Trophoblast cell (in vitro differentiated cells and primary cell): ENCODE measurements around the gene ZNF598.
A peak's percentile ranks its signal among the peaks of the same experiment; 100 is the strongest.

Source experiments
- DNase-seq, 2 donors: peaks; one replicate each; pipeline ENCODE4 v3.0.0-alpha.2; 2016
- H2AFZ ChIP-seq: 2 replicates; pipeline ENCODE4 v1.6.1; 2013; ENCODE audit warnings: low read length, moderate library complexity, mild to moderate bottlenecking; ENCODE audit not compliant: insufficient read depth, poor library complexity
- H2AK5ac ChIP-seq: 2 replicates; pipeline ENCODE4 v1.6.1; 2013; ENCODE audit warnings: mild to moderate bottlenecking, low read length
- H2BK120ac ChIP-seq: 2 replicates; pipeline ENCODE4 v1.6.1; 2013; ENCODE audit warnings: low read length, mild to moderate bottlenecking, moderate library complexity; ENCODE audit not compliant: insufficient read depth, poor library complexity
- H2BK12ac ChIP-seq: 2 replicates; pipeline ENCODE4 v1.6.1; 2013; ENCODE audit warnings: mild to moderate bottlenecking, low read length, moderate library complexity
- H2BK5ac ChIP-seq: 2 replicates; pipeline ENCODE4 v1.6.1; 2013; ENCODE audit warnings: low read length, low read depth, moderate library complexity, mild to moderate bottlenecking; ENCODE audit not compliant: poor library complexity
- H3K14ac ChIP-seq: 2 replicates; pipeline ENCODE4 v1.6.1; 2013; ENCODE audit warnings: mild to moderate bottlenecking, low read length
- H3K18ac ChIP-seq: 2 replicates; pipeline ENCODE4 v1.6.1; 2013; ENCODE audit warnings: mild to moderate bottlenecking, low read length
- H3K23ac ChIP-seq: 2 replicates; pipeline ENCODE4 v1.6.1; 2013; ENCODE audit warnings: low read length
- H3K27ac ChIP-seq: 2 replicates; pipeline ENCODE4 v1.5.1; 2013; ENCODE audit warnings: low read depth, mild to moderate bottlenecking, inconsistent platforms, low read length, moderate library complexity
- H3K27me3 ChIP-seq: 2 replicates; pipeline ENCODE4 v1.6.1; 2013; ENCODE audit warnings: inconsistent platforms, mild to moderate bottlenecking, low read length, moderate library complexity; ENCODE audit not compliant: insufficient read depth
- H3K36me3 ChIP-seq, 2 experiments: 1 replicate in 1 of 2; 2 replicates in 1 of 2; pipeline ENCODE4 v1.6.1; 2013; ENCODE audit warnings: low read length in 2 of 2, mild to moderate bottlenecking in 2 of 2, moderate library complexity in 1 of 2; ENCODE audit not compliant: insufficient read depth in 2 of 2, control insufficient read depth in 1 of 2
- H3K4ac ChIP-seq: 2 replicates; pipeline ENCODE4 v1.6.1; 2013; ENCODE audit warnings: low read depth, mild to moderate bottlenecking, low read length, moderate library complexity
- H3K4me1 ChIP-seq, 2 experiments: 1 replicate in 1 of 2; 2 replicates in 1 of 2; pipeline ENCODE4 v1.6.1; 2013; ENCODE audit warnings: low read length in 2 of 2, mild to moderate bottlenecking in 2 of 2, moderate library complexity in 1 of 2; ENCODE audit not compliant: insufficient read depth in 2 of 2, control insufficient read depth in 1 of 2
- H3K4me2 ChIP-seq: 2 replicates; pipeline ENCODE4 v1.6.1; 2013; ENCODE audit warnings: inconsistent platforms, mild to moderate bottlenecking, low read length, moderate library complexity
- H3K4me3 ChIP-seq: 2 replicates; pipeline ENCODE4 v1.5.1; 2013; ENCODE audit warnings: mild to moderate bottlenecking, low read depth, low read length, inconsistent platforms
- H3K79me1 ChIP-seq: one replicate; pipeline ENCODE4 v1.6.1; 2013; ENCODE audit warnings: low read length
- H3K79me2 ChIP-seq: 2 replicates; pipeline ENCODE4 v1.6.1; 2013; ENCODE audit warnings: low read length, mild to moderate bottlenecking; ENCODE audit not compliant: control insufficient read depth, insufficient read depth, poor library complexity
- H3K9ac ChIP-seq: 2 replicates; pipeline ENCODE4 v1.6.1; 2013; ENCODE audit warnings: mild to moderate bottlenecking, low read length
- H3K9me3 ChIP-seq: 2 replicates; pipeline ENCODE4 v1.6.1; 2013; ENCODE audit warnings: low read depth, mild to moderate bottlenecking, control low read depth, inconsistent platforms, low read length; ENCODE audit not compliant: insufficient read depth
- H4K12ac ChIP-seq: 2 replicates; pipeline ENCODE4 v1.6.1; 2013; ENCODE audit warnings: low read depth, mild to moderate bottlenecking, low read length, moderate library complexity
- H4K8ac ChIP-seq: 2 replicates; pipeline ENCODE4 v1.6.1; 2013; ENCODE audit warnings: low read depth, mild to moderate bottlenecking, low read length, moderate library complexity
- H4K91ac ChIP-seq: one replicate; pipeline ENCODE4 v1.6.1; 2013; ENCODE audit warnings: low read depth, mild to moderate bottlenecking, low read length, moderate library complexity
- WGBS: extraction: QIAGEN DNeasy Blood & Tissue Kit; methylation state at CpG from one replicate; pipeline ENCODE4 v1.1.7; 2013; ENCODE audit warnings: missing lambda C conversion rate; ENCODE audit not compliant: insufficient read length, insufficient coverage; ENCODE audit errors: extremely low coverage; 5-methylcytosine and 5-hydroxymethylcytosine counted together

Gene ZNF598

GRCh38 chr16:2007081-2007836 is 2.4 kb downstream of the ZNF598 start:
- Histone ChIP-seq H3K9me3 (peaks cover 1% of the 10 kb centered on the region), H2BK12ac (no peak overlapping the region), H3K14ac (no peak overlapping the region), H3K4me2 (no peak overlapping the region), H3K9ac (no peak overlapping the region), H3K4me1 (peaks cover 13 to 26% of the 10 kb centered on the region in 2 experiments), H2AK5ac (no peak overlapping the region), H3K4me3 (no peak overlapping the region), H2AFZ (no peak overlapping the region), H3K27me3 (no peaks in the 10 kb centered on the region), H3K79me2 (peaks cover 13% of the 10 kb centered on the region), H2BK5ac (no peak overlapping the region), H3K79me1 (peaks cover 7% of the 10 kb centered on the region), H2BK120ac (no peak overlapping the region), H4K12ac (no peak overlapping the region), H4K8ac (no peak overlapping the region), H4K91ac (no peak overlapping the region), H3K27ac (no peak overlapping the region), H3K23ac (no peak overlapping the region), H3K4ac (peak overlapping the region; percentile 41), H3K18ac (no peak overlapping the region), H3K36me3 (peaks cover 20 to 22% of the 10 kb centered on the region in 2 experiments)
- WGBS, result no CpG with 5 or more reads among the region's 16 CpGs
- DNase-seq, result no peak

DNA sequence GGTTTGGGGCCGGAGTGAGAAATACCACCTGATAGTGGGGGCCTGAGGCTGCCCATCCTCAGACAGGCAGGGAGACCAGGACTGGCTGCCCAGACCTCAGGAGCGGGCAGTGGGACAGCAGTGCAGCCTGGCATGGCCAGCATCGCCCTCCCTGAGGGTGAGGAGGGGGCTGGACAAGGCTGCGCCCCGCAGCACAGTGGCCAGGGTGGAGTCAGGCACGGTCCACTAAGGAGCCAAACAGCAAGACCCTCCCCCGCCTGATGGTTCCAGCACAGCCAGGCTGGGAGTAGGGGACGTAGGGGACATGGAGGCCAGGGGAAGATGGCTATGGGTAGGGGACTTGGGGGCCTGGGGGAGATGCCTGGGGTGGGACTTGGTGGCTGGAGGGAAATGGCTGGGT is 3.3 kb downstream of the ZNF598 start:
- Histone ChIP-seq H3K27me3 (no peaks in the 10 kb centered on the region), H2BK120ac (no peak overlapping the region), H4K91ac (no peak overlapping the region), H3K27ac (no peak overlapping the region), H3K14ac (no peak overlapping the region), H2BK5ac (no peak overlapping the region), H3K23ac (no peak overlapping the region), H3K4me2 (no peak overlapping the region), H4K8ac (no peak overlapping the region), H3K9me3 (peaks cover 1% of the 10 kb centered on the region), H3K79me2 (peaks cover 13% of the 10 kb centered on the region), H2AK5ac (no peak overlapping the region), H3K4me1 (peaks cover 13 to 26% of the 10 kb centered on the region in 2 experiments), H2AFZ (no peak overlapping the region), H3K9ac (no peak overlapping the region), H3K4me3 (no peak overlapping the region), H3K36me3 (peaks cover 30 to 32% of the 10 kb centered on the region in 2 experiments), H4K12ac (no peak overlapping the region), H2BK12ac (no peak overlapping the region), H3K79me1 (peaks cover 7% of the 10 kb centered on the region), H3K18ac (peak overlapping the region; percentile 15), H3K4ac (peak overlapping the region; percentile 41)
- DNase-seq, result no peak
- no CpG with 5 or more reads among the region's 8 CpGs for WGBS

GRCh38 chr16:2005646-2006045 is 4.0 kb downstream of the ZNF598 start:
- H3K4me3 ChIP-seq, result no peak overlapping the region
- H4K8ac ChIP-seq, result no peak overlapping the region
- H3K14ac ChIP-seq, result no peak overlapping the region
- peaks cover 13% of the 10 kb centered on the region for H3K79me2 ChIP-seq
- no peak overlapping the region for H3K18ac ChIP-seq
- no peak overlapping the region for H3K4me2 ChIP-seq
- no peaks in the 10 kb centered on the region for H3K27me3 ChIP-seq
- H2BK120ac ChIP-seq, result no peak overlapping the region
- no peak overlapping the region for H3K27ac ChIP-seq
- H3K23ac ChIP-seq, result no peak overlapping the region
- WGBS, result no CpG with 5 or more reads among the region's 21 CpGs
- H4K12ac ChIP-seq, result no peak overlapping the region
- H2AK5ac ChIP-seq, result no peak overlapping the region
- no peak for DNase-seq
- H2BK12ac ChIP-seq, result no peak overlapping the region
- peaks cover 13 to 25% of the 10 kb centered on the region in 2 experiments for H3K4me1 ChIP-seq
- no peak overlapping the region for H2BK5ac ChIP-seq
- peaks cover 7% of the 10 kb centered on the region for H3K79me1 ChIP-seq
- H4K91ac ChIP-seq, result no peak overlapping the region
- peaks cover 1% of the 10 kb centered on the region for H3K9me3 ChIP-seq
- no peak overlapping the region for H3K4ac ChIP-seq
- no peak overlapping the region for H3K9ac ChIP-seq
- H3K36me3 ChIP-seq, result peaks cover 36 to 39% of the 10 kb centered on the region in 2 experiments
- no peak overlapping the region for H2AFZ ChIP-seq

- Histone ChIP-seq H3K4ac (no peak overlapping the region), H2BK120ac (no peak overlapping the region), H3K27ac (no peak overlapping the region), H3K18ac (no peak overlapping the region), H4K91ac (no peak overlapping the region), H3K4me1 (peaks cover 8 to 20% of the 10 kb centered on the region in 2 experiments), H2BK5ac (no peak overlapping the region), H2BK12ac (no peak overlapping the region), H3K4me3 (no peak overlapping the region), H4K12ac (no peak overlapping the region), H3K4me2 (no peak overlapping the region), H3K9ac (no peak overlapping the region), H2AK5ac (no peak overlapping the region), H3K14ac (no peak overlapping the region), H4K8ac (no peak overlapping the region), H3K9me3 (peaks cover 1% of the 10 kb centered on the region), H3K36me3 (peaks cover 42 to 45% of the 10 kb centered on the region in 2 experiments), H3K23ac (no peak overlapping the region), H3K79me2 (peaks cover 13% of the 10 kb centered on the region), H3K27me3 (no peaks in the 10 kb centered on the region), H3K79me1 (peaks cover 7% of the 10 kb centered on the region), H2AFZ (no peak overlapping the region)
- no CpG with 5 or more reads among the region's 34 CpGs for WGBS
- no peak for DNase-seq
These were observed 4.7 kb downstream of the ZNF598 start for GRCh38 chr16:2004795-2005517.
